ENCODE results near the gene FAM20A. TPM values are rescaled to one million over a fixed set of nuclear protein-coding genes. Genes with fewer than 3 reads are reported as not detected.

The FAM20A gene
- polyA plus RNA-seq, 1 donor from 2014 or later, result not detected

DNA sequence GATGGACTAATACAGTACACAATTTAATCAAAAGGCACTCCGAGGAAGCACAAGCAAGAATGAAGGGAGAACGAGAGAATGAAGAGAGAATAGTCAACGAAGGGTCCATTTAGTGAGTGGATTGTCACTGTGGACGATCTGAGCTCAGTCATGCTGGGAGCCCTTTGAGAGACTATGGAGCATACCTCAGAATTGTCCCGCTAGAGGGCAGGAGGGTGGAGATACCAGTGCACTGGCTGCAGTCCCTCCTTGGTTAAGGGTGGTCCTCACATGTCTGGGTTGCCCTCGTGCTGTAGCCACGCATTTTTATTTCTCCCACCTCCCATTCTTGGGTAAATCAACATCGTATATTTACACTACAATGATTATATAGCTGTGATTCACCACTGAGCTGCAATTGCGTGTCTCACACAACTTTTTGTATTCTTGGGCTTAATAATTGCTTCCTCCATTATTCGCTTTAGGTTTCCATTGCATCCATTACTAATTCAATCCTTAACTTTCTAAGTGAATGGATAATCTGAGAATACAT lies 33.2 kb upstream of the FAM20A start:
- H3K4me2 ChIP-seq (ENCODE audit: low read length), result no peak overlapping the region
- no peaks in the 10 kb centered on the region for H3K27me3 ChIP-seq (ENCODE audit: insufficient read depth, low read depth, low read length)
- no peak overlapping the region for H2AFZ ChIP-seq (ENCODE audit: low read depth, low read length)
- no peaks in the 10 kb centered on the region for H3K9me2 ChIP-seq (ENCODE audit: insufficient read depth, low read length)
- no peak overlapping the region for H3K4me3 ChIP-seq (ENCODE audit: low read length)
- no peaks in the 10 kb centered on the region for H3K36me3 ChIP-seq (ENCODE audit: insufficient read depth, low read length)
- H3K27ac ChIP-seq (ENCODE audit: low read length), result no peak overlapping the region
- H3F3A ChIP-seq (ENCODE audit: insufficient read depth, low read length, poor library complexity, severe bottlenecking), result no peaks in the 10 kb centered on the region
- H3K9me3 ChIP-seq (ENCODE audit: low read length), result no peaks in the 10 kb centered on the region
- no peak overlapping the region for H3K9ac ChIP-seq (ENCODE audit: low read length)
- TF ChIP-seq EZH2 (IDR thresholded peaks at IDR 0.05; ENCODE audit: borderline replicate concordance, insufficient read depth, low read length, poor library complexity, severe bottlenecking) (no peak), MXI1 (conservative IDR thresholded peaks at IDR 0.05; ENCODE audit: poor library complexity, severe bottlenecking) (no peak), EP300 (conservative IDR thresholded peaks at IDR 0.05; ENCODE audit: poor library complexity, severe bottlenecking) (no peak), TAF1 (IDR thresholded peaks at IDR 0.05; ENCODE audit: low read depth) (no peak), SMC3 (conservative IDR thresholded peaks at IDR 0.05; ENCODE audit: poor library complexity) (no peak), RAD21 (conservative IDR thresholded peaks at IDR 0.05) (no peak), POLR2AphosphoS5 (IDR thresholded peaks at IDR 0.05) (no peak)
- TF ChIP-seq, protein P1, sequence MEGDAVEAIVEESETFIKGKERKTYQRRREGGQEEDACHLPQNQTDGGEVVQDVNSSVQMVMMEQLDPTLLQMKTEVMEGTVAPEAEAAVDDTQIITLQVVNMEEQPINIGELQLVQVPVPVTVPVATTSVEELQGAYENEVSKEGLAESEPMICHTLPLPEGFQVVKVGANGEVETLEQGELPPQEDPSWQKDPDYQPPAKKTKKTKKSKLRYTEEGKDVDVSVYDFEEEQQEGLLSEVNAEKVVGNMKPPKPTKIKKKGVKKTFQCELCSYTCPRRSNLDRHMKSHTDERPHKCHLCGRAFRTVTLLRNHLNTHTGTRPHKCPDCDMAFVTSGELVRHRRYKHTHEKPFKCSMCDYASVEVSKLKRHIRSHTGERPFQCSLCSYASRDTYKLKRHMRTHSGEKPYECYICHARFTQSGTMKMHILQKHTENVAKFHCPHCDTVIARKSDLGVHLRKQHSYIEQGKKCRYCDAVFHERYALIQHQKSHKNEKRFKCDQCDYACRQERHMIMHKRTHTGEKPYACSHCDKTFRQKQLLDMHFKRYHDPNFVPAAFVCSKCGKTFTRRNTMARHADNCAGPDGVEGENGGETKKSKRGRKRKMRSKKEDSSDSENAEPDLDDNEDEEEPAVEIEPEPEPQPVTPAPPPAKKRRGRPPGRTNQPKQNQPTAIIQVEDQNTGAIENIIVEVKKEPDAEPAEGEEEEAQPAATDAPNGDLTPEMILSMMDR (IDR thresholded peaks at IDR 0.05; ENCODE audit: poor library complexity, severe bottlenecking), result no peak
- TF ChIP-seq, protein P2, sequence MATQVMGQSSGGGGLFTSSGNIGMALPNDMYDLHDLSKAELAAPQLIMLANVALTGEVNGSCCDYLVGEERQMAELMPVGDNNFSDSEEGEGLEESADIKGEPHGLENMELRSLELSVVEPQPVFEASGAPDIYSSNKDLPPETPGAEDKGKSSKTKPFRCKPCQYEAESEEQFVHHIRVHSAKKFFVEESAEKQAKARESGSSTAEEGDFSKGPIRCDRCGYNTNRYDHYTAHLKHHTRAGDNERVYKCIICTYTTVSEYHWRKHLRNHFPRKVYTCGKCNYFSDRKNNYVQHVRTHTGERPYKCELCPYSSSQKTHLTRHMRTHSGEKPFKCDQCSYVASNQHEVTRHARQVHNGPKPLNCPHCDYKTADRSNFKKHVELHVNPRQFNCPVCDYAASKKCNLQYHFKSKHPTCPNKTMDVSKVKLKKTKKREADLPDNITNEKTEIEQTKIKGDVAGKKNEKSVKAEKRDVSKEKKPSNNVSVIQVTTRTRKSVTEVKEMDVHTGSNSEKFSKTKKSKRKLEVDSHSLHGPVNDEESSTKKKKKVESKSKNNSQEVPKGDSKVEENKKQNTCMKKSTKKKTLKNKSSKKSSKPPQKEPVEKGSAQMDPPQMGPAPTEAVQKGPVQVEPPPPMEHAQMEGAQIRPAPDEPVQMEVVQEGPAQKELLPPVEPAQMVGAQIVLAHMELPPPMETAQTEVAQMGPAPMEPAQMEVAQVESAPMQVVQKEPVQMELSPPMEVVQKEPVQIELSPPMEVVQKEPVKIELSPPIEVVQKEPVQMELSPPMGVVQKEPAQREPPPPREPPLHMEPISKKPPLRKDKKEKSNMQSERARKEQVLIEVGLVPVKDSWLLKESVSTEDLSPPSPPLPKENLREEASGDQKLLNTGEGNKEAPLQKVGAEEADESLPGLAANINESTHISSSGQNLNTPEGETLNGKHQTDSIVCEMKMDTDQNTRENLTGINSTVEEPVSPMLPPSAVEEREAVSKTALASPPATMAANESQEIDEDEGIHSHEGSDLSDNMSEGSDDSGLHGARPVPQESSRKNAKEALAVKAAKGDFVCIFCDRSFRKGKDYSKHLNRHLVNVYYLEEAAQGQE (IDR thresholded peaks at IDR 0.05; ENCODE audit: borderline replicate concordance), result no peak
- no peaks in the 10 kb centered on the region for H4K20me1 ChIP-seq (ENCODE audit: insufficient read depth)
- no peaks in the 10 kb centered on the region for H3K79me2 ChIP-seq (replicated peaks; ENCODE audit: insufficient read depth, low read length)

DNA sequence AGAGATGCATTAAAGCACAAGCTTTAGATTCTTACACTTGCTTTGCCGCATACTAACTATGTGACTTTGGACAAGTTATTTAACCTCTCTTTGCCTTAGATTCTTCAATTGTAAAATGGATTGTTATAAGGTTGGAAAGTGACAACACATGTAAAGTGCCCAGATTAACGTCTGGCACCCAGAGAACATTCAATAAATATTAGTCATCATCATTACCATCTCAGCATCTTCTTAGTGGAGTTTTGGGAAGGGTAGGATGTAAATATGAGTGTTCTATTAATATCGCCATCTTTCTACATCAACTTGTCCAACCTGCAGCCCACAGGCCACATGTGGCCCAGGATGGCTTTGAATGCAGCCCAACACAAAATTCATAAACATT lies 27.4 kb upstream of the FAM20A start:
- H3K9ac ChIP-seq (ENCODE audit: low read length), result no peak overlapping the region
- H3K9me3 ChIP-seq (ENCODE audit: low read length), result no peaks in the 10 kb centered on the region
- H3K79me2 ChIP-seq (replicated peaks; ENCODE audit: insufficient read depth, low read length), result no peaks in the 10 kb centered on the region
- no peak overlapping the region for H3K4me3 ChIP-seq (ENCODE audit: low read length)
- H3K36me3 ChIP-seq (ENCODE audit: insufficient read depth, low read length), result no peaks in the 10 kb centered on the region
- no peak overlapping the region for H2AFZ ChIP-seq (ENCODE audit: low read depth, low read length)
- no peak overlapping the region for H3K4me2 ChIP-seq (ENCODE audit: low read length)
- H3K9me2 ChIP-seq (ENCODE audit: insufficient read depth, low read length), result no peaks in the 10 kb centered on the region
- H3K27ac ChIP-seq (ENCODE audit: low read length), result no peak overlapping the region
- no peaks in the 10 kb centered on the region for H3F3A ChIP-seq (ENCODE audit: insufficient read depth, low read length, poor library complexity, severe bottlenecking)
- no peaks in the 10 kb centered on the region for H4K20me1 ChIP-seq (ENCODE audit: insufficient read depth)
- no peak for TF ChIP-seq EP300 (conservative IDR thresholded peaks at IDR 0.05; ENCODE audit: poor library complexity, severe bottlenecking)
- no peak for TF ChIP-seq POLR2AphosphoS5 (IDR thresholded peaks at IDR 0.05)
- TF ChIP-seq SMC3 (conservative IDR thresholded peaks at IDR 0.05; ENCODE audit: poor library complexity), result no peak
- no peak for TF ChIP-seq EZH2 (IDR thresholded peaks at IDR 0.05; ENCODE audit: borderline replicate concordance, insufficient read depth, low read length, poor library complexity, severe bottlenecking)
- TF ChIP-seq TAF1 (IDR thresholded peaks at IDR 0.05; ENCODE audit: low read depth), result no peak
- TF ChIP-seq MXI1 (conservative IDR thresholded peaks at IDR 0.05; ENCODE audit: poor library complexity, severe bottlenecking), result no peak
- TF ChIP-seq, protein P1 (IDR thresholded peaks at IDR 0.05; ENCODE audit: poor library complexity, severe bottlenecking), result no peak
- TF ChIP-seq, protein P2 (IDR thresholded peaks at IDR 0.05; ENCODE audit: borderline replicate concordance), result no peak
- TF ChIP-seq RAD21 (conservative IDR thresholded peaks at IDR 0.05), result no peak
- H3K27me3 ChIP-seq (ENCODE audit: insufficient read depth, low read depth, low read length), result no peaks in the 10 kb centered on the region

All from neural cell (in vitro differentiated cells).